PC-9 (cell line): ENCODE results near the gene TSTD2.

Source experiments
- CTCF ChIP-seq: fragments of 200-600 bp; sonication (generic); conservative IDR thresholded peaks from 2 replicates; pipeline ENCODE4 v1.6.1; 2017; ENCODE audit warnings: mixed run types, antibody characterized with exemption, mild to moderate bottlenecking, moderate library complexity
- EZH2 ChIP-seq: fragments of 200-600 bp; sonication (generic); IDR thresholded peaks from 2 replicates; pipeline ENCODE4 v1.8.0; 2017; ENCODE audit warnings: antibody characterized with exemption, low read depth

GRCh38 chr9:97572892-97573365 lies 60.2 kb downstream of the TSTD2 start:
- TF ChIP-seq CTCF (no peak), EZH2 (no peak)
